ENCODE measurements around the gene COPZ1. TPM values are rescaled to one million over a fixed set of nuclear protein-coding genes. Genes with fewer than 3 reads are reported as not detected.

The COPZ1 gene
- total RNA-seq, 1 donor from 2014 or later = 130 TPM

DNA sequence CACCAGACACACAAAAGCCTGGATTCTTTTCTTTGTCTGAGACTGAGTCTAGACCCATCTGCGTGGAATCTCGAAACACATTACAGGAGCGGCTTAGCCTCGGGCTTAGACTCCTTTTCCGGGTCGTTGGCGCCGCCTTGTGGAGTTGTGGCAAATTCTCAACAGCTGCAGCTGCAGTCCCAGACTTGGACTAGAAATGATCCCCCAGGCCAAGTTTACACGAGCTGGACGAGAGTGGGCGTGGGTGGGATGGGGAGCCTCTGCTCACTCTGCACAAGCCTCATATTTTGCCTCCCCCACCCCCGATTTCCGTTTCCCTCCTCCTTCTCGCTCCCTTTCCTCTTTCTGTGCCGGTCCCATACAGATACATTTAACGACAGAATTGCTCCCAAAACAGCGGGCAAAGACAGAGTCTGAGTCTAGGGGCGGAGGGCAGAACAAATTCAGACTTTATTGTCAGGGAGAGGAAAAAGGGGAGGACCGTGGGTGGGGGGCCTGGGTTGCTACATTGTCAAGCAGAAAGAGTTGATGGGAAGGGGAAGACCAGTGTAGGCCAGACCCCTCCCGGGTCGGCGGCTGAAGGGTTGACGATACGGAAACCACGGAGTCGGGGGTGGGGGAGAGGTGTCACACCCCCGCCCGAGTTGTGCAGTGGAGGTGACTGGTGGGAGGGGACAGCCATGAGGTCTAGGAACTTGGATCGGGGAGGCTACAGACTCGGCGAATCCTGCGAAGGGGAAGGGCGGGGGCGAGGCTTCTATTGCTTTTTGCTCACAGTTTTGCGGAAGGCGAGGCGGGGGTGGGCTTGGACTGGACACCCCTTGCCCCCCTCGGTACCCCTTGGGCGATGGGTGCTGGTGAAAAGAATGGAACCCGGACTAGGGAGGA lies 44.0 kb downstream of the COPZ1 start:
- intact Hi-C loops (cut with DNase I) = loop anchor here (1.0 to 10.0 kb wide), 3 partner anchors 10 to 364 kb away; partner anchors contain the start of genes CBX5, HNRNPA1, HOXC8 and HOXC9
- DNase-seq (ENCODE audit: missing footprints) = peak; percentile 94
- ATAC-seq = peak; percentile 62

DNA sequence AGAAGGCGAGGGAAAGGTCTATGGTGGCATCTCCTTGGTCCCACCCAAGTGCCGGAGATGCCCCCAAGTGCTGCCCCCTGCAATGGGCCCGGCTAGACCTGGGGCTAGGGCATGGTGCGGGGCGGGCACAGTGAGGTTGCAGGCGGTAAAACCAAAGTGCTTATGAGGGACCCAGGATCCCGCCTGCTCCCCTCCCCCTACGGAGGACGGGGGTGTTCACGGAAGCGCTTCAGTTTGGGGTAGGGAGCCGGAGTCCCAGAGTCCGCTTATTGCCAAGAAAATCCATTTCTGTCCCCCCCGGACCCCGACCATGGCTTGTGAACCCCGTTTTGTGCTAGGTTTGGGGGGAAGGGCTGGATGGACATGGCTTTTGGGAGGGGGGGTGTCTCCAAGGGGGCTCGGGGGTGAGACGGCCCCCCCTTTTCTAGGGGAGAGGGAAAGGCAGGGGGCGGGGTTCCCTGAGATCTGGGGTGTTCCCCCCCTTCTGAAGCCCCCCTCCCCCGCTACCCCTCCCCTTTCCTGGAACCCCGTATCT lies 44.7 kb downstream of the COPZ1 start:
- DNase-seq (ENCODE audit: missing footprints) (no peak), ATAC-seq (no peak)
- intact Hi-C loops (cut with DNase I) = loop anchor here (5.0 to 10.0 kb wide), 2 partner anchors 87 to 365 kb away; partner anchors contain the start of genes CBX5, HNRNPA1, HOXC8 and HOXC9

DNA sequence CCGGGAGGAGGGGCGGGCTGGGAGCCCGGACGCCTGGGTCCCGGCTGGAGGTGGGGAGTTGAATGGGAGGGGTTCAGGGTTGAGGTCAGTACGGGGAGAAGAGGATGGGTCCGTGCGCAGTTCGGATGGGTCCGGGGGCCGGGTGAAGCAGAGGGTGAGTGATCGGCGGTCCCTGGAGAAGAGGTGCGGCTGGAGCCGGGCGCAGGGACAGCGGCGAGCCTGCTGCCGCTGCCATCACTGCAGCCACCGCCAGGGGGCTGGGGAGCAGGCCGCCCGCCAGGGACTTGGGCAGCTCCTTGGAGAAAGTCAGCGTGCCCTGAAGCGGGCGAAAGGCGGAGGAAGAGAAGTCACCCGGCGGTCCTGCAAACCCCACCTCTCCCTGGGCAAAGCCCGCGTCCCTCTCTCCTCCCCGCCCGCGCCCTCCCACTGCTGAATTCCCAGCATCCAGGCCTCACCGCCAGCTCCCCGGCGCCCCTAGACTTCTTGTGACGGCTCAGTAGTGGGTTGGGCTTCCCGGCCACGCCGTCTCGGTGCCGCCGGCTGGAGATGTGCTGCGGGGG lies 45.3 kb downstream of the COPZ1 start:
- DNase-seq (ENCODE audit: missing footprints) (peak; percentile 88), ATAC-seq (peak; percentile 58)
- intact Hi-C loops (cut with DNase I) = no loop called here

GRCh38 chr12:54371328-54372112 lies 46.6 kb downstream of the COPZ1 start:
- peak; percentile 30 for ATAC-seq
- intact Hi-C loops (cut with DNase I) = no loop called here
- peak; percentile 82 for DNase-seq (ENCODE audit: missing footprints)

DNA sequence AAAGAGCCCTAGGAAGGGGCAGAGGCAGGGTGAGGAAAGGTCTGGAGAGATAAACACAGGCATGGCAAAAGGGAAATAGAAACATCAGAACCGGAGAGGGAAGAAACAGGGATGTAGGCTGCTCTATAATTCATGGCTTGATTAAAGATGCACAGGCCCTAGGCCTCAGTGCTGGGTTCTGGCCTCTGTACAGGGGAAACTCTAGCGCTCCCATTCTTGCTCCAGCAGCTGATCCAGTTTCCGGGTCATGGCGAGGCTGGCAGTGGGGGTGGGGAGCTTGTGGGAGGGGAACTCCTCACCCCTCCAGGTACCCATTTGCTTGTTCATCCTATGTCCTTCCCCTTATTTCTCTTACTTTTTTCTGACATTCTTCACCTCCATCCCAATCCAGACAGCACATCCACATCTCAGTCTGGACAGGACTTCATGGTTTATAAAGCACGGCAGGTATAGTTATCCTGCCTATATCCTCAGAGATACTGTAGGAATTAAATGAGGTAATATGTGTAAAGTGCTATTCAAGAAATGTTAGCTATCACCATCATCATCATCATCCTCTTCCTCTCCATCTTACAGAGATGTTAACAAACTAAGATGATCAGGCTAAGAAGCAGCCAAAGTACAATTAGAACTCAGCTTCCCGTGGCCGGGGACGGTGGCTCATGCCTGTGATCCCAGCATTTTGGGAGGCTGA lies 47.3 kb downstream of the COPZ1 start:
- ATAC-seq (no peak), DNase-seq (ENCODE audit: missing footprints) (no peak)
- intact Hi-C loops (cut with DNase I) = no loop called here

GRCh38 chr12:54373649-54374561 lies 49.0 kb downstream of the COPZ1 start:
- intact Hi-C loops (cut with DNase I) = no loop called here
- DNase-seq (ENCODE audit: missing footprints) (no peak), ATAC-seq (no peak)

GRCh38 chr12:54374562-54375258 lies 49.8 kb downstream of the COPZ1 start:
- no peak for ATAC-seq
- intact Hi-C loops (cut with DNase I) = no loop called here
- DNase-seq (ENCODE audit: missing footprints) = no peak

DNA sequence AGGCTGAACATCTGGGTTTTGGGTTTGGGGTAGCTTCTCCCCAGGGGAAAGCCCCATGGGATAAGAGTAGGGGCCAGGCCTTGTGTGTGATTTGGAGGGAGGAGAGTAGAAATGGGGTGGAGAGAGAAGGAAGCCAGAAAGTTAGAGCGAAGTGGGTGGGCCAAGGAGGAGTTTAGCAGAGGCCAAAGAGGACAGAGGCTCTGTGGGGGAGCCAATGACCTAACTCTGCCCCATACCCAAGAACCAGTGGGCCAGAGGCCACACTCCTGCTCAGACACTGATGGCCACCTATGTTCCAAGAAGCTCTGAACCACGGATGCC lies 50.3 kb downstream of the COPZ1 start:
- ATAC-seq (no peak), DNase-seq (ENCODE audit: missing footprints) (no peak)
- intact Hi-C loops (cut with DNase I) = no loop called here

- peak; percentile 22 for ATAC-seq
- no peak for DNase-seq (ENCODE audit: missing footprints)
- intact Hi-C loops (cut with DNase I) = no loop called here
Observed at GRCh38 chr12:54376596-54376995, 51.7 kb downstream of the COPZ1 start.

- no peak for DNase-seq (ENCODE audit: missing footprints)
- no peak for ATAC-seq
- intact Hi-C loops (cut with DNase I) = no loop called here
Observed at GRCh38 chr12:54377007-54377406, 52.1 kb downstream of the COPZ1 start.

GRCh38 chr12:54377797-54378515 lies 53.0 kb downstream of the COPZ1 start:
- intact Hi-C loops (cut with DNase I) = no loop called here
- ATAC-seq (no peak), DNase-seq (ENCODE audit: missing footprints) (no peak)

- intact Hi-C loops (cut with DNase I) = loop anchor here (1.0 kb wide), 1 partner anchor 11 kb away; no protein-coding TSS in a partner anchor
- DNase-seq (ENCODE audit: missing footprints) = no peak
- ATAC-seq = peak; percentile 88
Observed at GRCh38 chr12:54378796-54379397, 54.0 kb downstream of the COPZ1 start.

DNA sequence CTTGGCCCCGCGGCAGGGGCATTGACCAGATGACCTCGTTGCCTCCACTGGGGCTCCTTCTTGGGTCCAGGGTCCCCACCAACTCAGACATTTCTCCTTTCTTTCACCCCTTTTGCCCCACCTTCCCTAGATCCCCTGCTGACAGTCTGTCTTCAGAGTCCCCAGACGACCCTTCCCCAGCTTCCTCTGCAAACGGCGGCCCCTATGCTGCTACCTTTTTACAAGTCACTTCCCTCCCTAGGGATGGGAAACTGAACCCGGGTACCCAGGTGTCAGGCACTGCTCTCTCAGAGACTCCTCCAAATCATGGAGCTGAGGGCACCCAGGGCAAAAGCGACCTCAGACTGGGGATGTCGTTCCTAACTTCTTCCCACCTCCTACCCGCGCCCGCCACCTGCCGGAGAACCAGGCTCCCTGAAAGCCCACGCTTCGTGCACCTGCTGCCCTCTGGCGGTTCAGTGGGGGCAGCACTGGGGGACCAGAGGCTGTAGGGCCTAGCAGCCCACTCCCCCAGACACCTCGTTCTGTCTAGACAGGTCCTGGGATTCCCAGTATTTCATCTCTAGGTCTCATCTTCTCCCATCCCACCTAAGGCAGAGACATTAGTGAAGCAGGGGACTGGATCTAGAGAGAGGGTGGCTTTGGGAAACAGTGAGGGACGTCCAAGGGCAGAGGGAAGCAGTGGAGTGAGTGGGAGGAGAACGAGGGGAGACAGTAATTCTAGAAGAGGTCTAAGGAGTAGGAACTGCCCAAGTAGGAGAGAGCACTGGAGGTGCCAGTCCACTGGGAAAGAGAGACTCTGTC lies 54.7 kb downstream of the COPZ1 start:
- DNase-seq (ENCODE audit: missing footprints) = peak; percentile 95
- intact Hi-C loops (cut with DNase I) = loop anchor here (1.0 kb wide), 1 partner anchor 11 kb away; no protein-coding TSS in a partner anchor
- peak; percentile 83 for ATAC-seq

GRCh38 chr12:54381136-54381535 lies 56.2 kb downstream of the COPZ1 start:
- intact Hi-C loops (cut with DNase I) = no loop called here

DNA sequence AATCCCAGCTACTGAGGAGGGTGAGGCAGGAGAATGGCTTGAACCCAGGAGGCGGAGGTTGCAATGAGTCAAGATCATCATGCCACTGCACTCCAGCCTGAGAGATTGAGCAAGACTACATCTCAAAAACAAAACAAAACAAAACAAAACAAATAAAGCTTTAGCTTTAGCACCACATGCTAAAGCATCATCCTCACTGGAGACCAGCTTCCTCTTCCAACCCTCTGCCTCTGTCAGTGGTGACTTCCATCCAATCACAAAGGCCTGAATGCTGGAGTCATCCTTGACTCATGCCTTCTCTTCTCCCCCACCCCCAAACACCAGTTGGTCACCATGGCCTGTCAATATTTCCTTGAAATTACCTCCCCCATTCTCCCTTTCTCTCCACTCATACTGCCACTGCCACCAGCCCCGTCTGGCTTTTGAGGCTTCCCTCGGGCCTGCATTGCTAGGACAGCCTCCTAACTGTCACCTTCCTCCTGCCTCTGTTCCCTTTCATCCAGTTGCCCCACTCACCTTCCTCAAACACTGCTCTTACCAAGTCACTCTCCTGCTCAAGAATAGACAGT lies 58.2 kb downstream of the COPZ1 start:
- DNase-seq (ENCODE audit: missing footprints) (peak; percentile 62), ATAC-seq (no peak)
- intact Hi-C loops (cut with DNase I) = no loop called here

More at GRCh38 chr12:54381136-54381535, 56.2 kb downstream of the COPZ1 start:
- ATAC-seq (no peak), DNase-seq (ENCODE audit: missing footprints) (no peak)

Measured in Right ventricle myocardium inferior (tissue), 1 donor.